Urothelium cell line (cell line): Measurements from ENCODE around the gene MPPED1.

ENCODE experiments used
- DNase-seq: peaks from one replicate; pipeline ENCODE4 v3.0.0; 2011; ENCODE audit warnings: low spot score, mixed read lengths
- FAIRE-seq: peaks from 2 replicates; lab custom pipeline; 2011; peaks lifted over from hg19 to GRCh38; lab: Jason Lieb, UNC

Gene MPPED1

DNA sequence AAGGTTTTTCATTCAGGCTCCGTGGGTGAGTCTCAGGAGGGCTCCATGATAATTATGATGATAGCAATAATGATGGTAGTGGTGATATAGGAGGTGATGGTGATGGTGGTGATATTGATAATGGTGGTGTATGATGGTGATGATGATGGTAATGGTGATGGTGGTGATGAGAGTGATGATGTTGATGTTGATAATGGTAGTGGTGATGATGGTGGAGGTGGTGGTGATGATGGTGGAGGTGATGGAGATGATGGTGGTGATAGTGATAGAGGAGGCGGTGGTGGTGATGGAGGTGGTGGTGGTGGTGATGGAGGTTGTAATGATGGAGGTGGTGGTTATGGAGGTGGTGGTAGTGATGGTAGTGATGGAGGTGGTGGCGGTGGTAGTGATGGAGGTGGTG lies 79.4 kb downstream of the MPPED1 start:
- FAIRE-seq (peak; percentile 95), DNase-seq (no peak)

DNA sequence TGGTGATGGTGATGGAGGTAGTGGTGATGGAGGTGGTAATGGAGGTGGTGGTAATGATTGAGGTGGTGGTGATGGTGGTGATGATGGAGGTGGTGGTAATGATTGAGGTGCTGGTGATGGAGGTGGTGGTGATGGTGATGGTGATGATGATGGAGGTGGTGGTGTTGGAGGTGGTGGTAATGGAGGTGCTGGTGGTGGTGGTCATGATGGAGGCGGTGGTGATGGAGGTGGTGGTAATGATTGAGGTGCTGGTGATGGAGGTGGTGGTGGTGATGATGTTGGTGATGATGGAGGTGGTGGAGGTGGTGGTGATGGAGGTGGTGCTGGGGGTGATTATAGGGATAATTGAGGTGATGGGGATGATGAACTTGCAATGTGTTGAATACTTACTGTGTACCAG lies 79.9 kb downstream of the MPPED1 start:
- FAIRE-seq (no peak), DNase-seq (no peak)

DNA sequence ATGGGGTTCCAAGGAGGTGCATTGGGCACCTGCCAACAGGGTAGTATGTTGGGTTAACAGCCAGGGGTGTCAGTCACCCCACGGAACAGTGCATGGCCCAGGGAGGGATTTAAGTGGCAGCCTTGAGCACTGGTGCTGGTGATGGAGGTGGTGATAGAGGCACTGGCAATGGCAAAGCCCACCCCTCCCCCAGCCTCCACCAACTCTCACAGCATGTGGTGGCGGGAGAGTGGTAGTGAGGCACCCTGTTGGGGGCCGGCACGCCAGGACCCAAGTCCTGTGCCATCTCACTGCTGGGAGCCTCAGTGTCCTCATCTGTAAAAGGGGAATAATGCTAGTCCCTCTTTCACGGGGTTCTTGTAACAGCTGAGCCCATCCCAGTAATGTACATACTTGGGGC lies 81.5 kb downstream of the MPPED1 start:
- FAIRE-seq = no peak

DNA sequence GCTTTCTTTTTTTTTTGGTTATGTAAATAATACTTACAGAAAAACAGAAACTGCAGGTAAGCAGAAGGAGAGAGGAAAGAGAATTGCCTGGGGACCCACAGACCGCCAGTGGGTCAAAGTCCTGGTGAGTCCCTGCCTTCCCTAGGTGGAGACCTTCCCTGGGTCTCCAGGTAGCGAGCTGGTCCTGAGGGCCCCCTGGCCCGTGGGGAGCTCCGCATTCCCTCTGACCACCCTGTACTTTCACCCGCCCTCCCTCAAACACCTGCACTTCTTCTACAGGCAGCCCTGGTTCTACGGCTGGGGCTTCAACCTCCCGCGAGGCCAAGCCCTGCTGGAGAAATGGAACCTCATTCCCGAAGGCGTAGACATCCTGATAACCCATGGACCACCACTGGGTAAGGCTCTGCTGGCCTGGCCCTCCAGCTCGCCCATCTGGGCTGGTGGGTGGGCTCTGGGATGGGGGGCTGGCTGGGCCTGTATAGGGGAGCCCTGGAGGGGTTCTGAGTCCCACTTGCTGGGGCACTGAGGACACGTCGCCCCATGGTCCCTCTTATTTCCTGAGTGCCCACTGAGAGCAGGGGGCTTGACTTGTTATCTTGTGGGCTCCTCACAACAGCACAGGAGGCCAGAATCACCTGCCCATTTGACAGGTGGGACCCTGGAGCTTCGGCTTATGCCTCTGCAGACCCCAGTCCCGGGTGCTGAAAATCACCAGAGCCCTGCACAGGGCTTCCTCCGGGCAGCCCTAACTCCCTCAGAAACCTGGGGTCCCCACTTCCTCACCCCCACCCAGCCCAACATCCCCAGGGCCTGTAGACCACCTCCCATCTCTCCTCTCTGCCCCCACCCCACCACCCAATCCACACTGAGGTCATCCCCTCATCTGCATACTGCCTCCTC lies 86.4 kb downstream of the MPPED1 start:
- FAIRE-seq (no peak), DNase-seq (no peak)

More for the DNA sequence above, 81.5 kb downstream of the MPPED1 start:
- no peak for DNase-seq

DNA sequence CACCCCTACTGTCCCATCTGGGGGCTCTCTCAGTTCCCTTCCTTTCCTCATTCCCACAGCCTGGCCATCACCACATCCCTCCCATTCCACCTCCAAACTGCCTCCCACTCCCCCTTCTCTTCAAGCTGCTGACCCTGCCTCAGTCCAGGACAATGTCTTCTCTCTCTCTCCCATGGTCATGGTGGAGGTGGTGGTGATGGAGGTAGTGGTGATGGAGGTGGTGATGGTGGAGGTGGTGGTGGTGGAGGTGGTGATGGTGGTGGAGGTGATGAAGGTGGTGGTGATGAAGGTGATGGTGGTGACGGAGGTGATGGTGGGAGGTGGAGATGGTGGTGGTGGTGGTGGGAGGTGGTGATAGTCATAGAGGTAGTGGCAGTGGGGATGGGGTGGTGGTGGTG lies 87.0 kb downstream of the MPPED1 start:
- FAIRE-seq = peak; percentile 98

DNA sequence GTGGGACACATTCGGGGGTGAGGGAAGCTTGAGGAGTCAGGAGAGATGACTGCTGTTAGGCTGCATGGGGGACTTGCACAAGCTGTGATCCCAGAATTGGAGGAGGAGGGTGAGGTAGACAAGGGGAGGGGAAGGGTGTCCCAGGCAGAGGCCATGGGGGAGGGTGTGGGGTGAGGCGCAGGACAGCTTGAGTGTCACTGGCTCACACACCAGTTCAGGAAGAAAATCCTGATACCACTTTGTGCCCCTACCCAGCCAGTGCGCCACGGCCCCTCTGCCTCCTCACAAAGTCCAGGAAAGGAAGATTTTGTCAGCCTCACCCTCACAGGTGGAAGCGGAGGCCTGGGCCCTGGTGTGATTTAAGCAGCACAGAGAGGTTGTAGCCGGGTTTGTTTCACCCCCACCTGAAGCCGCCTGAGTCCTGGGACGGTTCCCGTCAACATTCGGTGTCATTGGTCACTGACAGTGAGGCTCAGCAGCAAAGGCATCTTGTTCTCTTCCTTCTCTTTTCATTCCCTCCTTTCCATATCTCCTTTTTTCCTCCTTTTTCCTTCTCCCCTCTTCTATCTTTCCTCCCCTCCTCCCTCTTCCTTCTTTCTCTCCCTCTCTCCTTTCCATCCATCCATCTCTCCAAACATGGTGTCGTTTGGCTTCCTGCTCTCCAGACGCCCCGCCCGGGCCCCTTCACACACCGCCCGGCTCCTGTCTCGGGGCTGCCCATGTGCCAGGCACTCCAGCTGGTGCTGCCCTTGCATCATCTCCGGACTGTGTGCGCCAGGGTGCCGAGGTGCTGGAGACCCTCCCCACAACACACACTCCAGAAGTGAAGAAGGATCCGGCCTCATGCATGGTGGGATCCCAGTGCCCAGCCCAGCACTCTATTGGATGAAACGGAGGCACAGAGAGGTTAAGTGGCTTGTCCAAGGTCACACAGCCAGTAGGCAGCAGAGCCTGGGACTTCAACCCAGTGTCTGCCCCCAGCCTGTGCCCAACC lies 89.3 kb downstream of the MPPED1 start:
- DNase-seq (no peak), FAIRE-seq (no peak)

More for the DNA sequence above, 87.0 kb downstream of the MPPED1 start:
- DNase-seq = no peak

DNA sequence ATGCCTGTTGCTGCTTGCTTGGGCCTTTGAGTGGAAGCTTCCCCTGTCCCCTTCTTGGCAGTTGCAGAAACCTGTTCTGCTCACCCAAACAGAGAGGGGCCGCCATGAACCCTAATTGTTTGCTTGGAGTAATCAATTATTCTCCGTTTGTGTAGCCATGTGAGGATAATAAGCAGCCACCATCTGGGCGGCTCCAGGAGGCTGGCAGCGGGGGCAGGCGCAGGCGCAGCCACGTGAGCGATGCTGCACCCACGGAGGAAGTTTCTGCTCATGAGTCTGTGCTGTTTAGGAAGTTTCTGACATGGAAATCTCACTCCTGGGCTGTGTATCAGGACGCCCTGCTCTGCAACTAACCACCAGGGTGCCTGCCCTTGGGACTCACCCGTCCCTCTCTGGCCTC lies 90.1 kb downstream of the MPPED1 start:
- DNase-seq = no peak
- FAIRE-seq = no peak

DNA sequence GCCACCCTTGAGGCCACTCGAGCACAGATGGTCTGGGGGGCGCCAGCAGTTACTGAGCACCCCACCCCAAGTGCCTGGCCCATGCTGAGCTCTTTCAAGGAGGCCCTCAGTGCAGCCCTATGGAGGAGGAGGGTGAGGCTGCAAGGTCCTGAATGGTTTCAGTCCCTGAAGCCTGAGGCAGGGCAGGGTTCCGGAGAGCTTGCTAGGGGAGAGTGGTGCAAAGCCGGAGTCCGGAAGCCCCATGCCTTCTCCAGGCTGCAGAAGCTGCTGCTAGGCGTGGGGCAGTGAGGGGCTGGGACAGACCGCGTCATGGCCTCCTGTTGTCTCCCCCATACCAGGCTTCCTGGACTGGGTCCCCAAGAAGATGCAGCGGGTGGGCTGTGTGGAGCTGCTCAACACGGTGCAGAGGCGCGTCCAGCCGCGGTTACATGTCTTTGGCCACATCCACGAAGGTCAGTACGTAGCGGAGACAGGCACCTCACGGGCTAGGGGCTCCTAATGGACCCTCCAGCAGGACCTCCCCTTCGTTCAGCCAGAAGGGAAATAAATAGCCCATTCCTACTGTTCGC lies 90.6 kb downstream of the MPPED1 start:
- FAIRE-seq = no peak
- no peak for DNase-seq

DNA sequence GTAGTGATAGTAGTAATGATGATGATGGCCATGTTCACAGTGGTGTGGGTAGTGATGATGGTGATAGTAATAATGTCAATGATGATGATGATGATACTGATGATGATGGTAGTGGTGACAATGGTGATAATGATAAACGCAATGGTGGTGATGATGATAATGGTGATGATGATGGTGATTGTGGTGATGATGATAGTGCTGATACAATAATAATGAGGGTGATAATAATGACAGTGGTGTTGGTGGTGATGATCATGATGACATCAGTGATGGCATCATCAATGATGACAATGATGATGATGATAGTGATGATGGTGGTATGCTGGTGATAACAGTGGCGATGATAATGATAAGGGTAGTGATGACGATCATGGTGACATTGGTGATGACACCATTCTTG lies 92.3 kb downstream of the MPPED1 start:
- FAIRE-seq (no peak), DNase-seq (no peak)

DNA sequence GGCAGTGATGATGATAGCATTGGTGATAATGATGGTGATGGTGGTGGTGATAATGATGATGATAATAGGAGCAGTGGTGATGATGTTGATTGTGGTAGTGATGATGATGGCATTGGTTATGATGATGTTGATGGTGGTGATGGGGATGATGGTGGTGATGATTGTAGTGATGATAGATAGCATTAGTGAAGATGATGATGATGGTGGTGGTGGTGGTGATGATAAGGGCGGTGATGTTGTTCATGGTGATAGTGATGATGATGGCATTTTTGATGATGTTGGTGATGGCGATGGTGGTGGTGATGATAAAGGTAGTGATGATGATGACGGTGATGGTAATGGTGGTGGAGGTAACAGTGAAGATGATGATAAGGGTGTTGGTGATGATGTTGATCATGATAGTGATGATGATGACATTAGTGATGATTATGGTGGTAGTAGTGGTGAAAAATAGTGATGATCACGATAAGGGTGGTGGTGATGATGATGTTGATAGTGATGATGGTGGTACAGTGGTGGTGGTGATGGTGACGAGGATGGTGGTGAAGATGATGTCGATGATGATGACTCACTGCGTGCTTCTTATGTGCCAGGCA lies 93.0 kb downstream of the MPPED1 start:
- no peak for FAIRE-seq
- DNase-seq = no peak

DNA sequence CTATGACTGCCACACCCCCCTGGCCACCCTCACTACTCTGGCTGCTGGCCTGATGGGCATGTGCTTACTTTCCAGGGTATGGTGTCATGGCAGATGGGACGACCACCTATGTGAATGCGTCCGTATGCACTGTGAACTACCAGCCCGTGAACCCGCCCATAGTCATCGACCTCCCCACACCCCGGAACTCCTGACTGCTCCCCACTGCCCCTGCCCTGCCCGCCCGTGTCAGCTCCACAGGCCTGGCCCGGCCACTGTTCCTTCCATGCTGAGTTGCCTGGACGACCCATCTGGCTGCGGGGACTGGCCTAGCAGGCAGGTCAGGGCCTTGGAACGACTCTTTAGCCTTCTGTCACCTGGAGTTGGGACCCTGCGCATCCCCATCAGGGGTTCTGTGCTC lies 93.6 kb downstream of the MPPED1 start:
- FAIRE-seq (no peak), DNase-seq (no peak)

DNA sequence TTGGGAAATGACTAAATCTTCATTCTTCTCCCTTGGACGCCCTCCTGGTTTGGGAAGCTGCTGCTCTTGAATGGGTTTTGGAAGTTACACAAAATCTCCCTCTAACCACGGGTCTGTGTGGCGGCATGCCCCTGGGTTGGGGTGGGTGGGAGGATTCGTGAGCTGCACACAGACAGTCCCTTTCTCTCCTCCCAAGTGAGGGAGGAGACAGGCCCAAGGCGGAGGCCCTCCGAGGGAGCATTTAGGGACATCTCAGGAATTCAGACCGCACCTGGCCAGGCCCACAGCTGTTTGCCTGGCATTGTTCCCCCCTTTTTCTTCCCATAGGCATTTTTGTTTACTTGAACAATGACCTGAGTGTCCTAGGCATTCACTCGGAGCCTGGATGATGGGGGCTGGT lies 94.1 kb downstream of the MPPED1 start:
- DNase-seq (peak; percentile 46), FAIRE-seq (no peak)

DNA sequence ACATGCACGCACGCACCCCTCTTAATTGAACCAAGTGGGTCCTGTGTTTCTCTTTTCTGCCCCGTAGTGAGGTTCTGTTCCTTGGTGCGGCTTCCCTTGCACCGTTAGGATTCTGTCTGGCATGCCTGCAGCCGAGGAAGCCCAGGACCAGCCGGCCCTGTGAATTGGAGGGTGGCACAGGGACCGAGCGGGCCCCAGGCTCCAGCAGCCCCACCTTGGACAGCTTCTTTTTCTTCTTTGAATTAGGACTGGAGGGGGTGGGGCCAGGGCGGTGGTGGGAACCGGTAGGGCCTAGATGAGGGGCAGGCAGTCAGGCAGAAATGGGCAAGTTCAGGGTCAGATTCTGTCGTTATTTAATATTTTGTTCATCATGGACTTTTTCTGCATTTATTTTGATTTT lies 94.7 kb downstream of the MPPED1 start:
- no peak for DNase-seq
- no peak for FAIRE-seq

DNA sequence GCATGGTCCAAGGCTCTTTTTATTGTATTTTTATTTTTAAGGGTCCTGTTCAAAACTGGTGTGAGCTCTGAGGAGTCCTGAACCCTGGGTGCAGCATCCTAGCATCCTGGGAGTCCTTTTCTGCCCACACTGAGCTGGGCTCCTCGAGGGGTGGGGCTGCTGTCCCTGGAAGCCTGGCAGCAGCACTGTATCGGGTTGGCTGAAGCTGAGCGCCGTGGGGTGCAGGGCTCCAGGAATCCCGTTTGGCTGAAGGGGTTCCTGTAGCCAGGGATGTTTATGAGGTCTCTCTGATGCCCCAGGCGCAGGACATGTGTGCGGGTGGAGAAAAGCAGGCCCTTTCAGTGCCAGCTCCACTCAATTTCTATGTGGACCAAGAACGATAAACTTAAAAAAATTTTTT lies 95.4 kb downstream of the MPPED1 start:
- DNase-seq (no peak), FAIRE-seq (no peak)

DNA sequence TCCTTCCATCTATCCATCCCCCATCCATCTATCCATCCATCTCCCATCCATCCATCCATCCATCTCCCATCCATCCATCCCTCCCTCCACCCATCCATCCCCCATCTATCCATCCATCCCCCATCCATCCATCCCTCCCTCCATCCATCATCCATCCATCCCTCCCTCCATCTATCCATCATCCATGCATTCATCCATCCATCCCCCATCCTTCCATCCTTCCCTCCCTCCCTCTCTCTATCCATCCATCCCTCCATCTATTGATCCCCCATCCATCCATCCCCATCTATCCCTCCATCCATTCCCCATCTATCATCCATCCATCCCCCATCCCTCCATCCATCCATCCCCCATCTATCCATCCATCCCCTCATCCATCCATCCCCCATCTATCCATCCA lies 96.7 kb downstream of the MPPED1 start:
- DNase-seq = no peak
- FAIRE-seq = peak; percentile 81

DNA sequence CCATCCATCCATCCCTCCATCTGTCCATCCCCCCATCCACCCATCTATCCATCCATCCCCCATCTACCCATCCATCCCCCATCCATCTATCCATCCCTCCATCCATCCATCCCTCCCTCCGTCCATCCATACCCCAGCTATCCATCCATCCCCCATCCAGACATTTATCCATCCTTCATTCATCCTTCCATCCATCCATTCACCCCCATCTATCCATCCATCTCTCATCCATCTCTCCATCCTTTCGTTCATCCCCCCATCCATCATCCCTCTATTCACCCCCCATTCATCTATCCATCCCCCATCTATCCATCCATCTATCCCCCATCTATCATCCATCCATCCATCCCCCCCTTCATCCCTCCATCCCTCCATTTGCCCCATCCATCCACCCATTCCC lies 97.5 kb downstream of the MPPED1 start:
- no peak for DNase-seq
- peak; percentile 82 for FAIRE-seq

DNA sequence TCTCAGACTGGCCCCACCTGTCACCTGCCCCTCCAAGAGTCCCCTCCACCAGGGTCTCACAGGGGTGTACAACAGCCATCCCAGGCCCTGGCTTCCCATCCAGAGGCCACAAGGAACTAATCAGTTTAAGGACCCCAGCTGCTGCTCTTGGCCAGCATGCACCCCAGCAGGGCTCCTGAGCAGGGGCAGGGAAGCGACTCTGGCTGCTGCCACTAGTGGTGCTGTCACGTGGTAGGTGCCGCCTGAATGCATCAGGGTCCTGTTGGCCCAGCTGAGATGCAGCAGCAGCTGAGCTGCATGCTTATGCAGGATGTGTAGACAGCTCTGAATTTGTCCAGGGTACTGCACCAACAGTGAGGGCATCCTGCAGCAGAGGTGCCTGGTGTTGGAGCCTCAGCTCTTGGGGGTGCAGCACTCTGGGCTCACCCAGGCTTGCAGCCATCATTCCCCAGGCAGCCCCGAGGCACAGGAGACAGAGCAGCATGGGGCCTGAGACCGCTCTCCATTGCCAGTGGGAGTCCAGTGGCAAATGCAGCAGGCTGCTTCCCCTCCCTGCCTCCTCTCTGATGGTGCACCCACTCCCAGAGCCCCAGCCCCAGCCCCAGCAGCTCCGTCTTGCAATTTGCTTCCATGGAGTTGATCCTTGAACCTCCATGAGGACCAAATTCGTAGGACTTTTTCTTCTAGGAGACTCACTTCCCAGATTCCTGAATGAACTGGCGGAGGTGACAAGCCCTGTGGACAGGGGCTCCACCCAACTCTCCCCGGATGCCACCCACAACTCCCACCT lies 98.7 kb downstream of the MPPED1 start:
- no peak for DNase-seq
- no peak for FAIRE-seq

DNA sequence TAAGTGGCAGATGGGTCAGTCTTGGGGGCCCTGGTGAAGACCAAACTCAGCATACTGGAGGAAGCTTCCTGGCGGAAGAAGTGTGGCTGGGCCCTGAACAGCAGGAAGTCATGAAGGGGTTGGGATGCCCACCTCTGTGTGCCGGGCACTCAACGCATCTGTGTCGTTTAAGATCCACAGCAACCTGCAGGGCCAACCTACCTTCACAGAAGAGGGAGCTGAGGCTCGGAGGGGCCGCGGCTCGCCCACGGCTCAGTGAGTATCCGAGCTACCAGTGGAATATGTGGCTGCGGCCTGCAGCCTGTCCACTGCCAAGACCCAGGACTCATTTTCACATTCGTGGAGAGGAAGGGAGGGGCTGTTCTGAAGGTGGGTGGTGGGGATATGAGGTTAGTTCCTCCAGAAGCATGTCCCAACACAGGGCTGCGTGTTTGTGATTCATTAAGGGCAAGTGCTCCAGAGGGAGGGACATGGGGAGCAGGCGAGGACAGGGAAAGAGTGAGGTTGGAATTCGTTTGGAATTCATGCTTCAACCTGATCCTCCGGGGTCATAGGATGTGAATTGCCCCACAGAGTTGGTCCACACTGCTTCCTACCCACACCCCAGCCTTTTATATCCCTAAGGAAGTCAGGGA lies 99.6 kb downstream of the MPPED1 start:
- FAIRE-seq = no peak
- no peak for DNase-seq

DNA sequence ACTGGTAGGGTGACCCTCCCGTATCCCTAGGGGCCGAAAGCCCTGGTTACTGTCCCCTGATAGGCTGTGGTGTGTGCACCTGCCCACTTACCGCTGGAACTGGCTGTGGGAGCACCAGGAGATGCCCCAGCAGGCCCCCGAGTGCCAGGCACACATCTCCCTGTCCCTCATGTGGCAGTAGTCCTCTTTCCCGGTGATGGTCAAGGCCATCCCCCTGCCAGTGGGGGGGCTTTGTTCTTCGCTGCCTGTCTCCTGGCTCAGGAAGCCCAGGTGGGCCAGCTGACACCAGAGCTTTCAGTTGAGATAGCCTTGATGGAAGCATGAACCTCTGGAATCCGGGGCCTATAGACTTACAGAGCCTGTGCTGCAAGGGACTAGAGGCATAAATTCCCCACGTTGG lies 100.5 kb downstream of the MPPED1 start:
- FAIRE-seq = no peak
- DNase-seq = no peak
